Amygdala (tissue), 56 donors: ENCODE data around the gene CCZ1B.
"Not testable (repeated sequence)": the region's sequence is repeated elsewhere in the genome, so short reads cannot be mapped to it uniquely, and the experiment has no call there.

Experiments used
- DNase-seq, 56 donors: peaks; one replicate each; lab custom pipeline; 2025; lab: John Stamatoyannopoulos, UW

The CCZ1B gene

DNA sequence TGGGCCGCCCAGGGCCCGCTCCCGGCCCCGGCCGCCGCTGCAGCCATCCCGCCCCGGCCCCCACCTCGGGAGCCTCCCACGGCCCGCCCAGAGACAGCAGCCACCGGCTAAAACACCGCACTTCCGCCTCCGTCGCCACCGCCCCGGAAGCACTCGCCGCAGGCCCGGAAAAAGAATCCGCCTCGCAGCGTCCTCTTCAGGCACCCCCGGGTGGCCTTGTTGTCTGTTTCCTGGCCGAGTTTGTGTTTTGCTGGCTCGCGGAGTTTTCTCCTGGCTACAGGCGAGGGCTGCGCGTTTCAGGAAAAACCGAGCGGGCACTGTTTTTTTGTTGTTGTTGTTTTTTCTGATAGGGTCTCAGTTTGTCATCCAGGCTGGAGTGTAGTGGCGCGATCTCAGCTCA is at the start of gene CCZ1B:
Gene CCZ1B, minus strand, starts transcription at position 125 of the 400 bp plus-strand sequence. Its CDS starts 78 bp downstream, at position 47.
- peak; percentile 7 to 94 (median 66) for DNase-seq

DNA sequence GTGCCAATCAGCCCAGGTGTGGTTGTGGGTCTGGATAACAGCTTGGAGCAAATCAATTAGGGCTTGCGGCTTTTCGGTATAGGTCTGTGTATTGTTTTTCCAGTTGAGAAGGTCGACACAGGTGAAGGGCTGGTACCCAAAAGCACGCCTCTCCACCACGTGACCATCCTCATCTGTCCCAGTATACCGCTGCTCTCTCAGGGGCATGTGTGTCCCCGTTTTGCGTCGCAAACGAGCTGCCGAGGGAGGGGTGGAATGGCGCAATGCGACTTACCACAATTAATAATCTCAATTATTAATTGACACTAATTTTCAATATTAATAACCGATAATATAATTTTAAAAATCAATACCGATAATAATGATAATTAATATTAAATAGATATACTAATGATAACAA is 48.9 kb upstream of the CCZ1B start:
- DNase-seq, result not testable (repeated sequence)

DNA sequence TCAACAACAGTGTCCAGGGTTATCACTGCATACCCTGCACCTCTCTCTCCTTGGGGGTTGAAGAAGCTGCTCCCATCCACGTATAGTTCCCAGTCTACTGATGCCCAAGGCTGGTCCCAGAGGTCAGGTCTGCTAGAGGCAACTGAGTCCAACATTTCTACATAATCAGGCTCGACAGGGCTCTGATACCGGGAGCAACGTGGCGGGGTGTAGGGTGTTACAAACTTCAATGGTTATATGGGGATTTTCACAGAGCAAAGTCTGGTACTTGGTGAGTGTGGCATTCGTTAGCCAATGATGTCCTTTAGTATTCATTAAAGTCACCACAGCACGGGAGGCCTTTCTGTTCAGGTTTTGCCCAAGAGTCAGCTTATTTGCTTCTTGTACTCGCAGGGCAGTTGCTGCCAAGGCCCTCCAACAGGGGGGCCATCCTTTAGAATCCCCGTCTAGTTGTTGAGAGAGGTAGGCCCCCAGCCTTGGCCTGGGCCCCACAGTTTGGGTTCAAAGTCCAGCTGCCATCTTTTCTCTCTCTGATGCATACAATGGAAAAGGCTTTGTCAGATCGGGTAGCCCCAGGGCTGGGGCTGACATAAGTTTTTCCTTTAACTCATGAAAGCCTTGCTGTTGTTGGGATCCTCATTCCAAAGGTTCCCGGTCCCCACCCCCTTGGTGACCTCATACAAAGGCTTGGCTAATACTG is 46.3 kb upstream of the CCZ1B start:
- DNase-seq, result not testable (repeated sequence)

DNA sequence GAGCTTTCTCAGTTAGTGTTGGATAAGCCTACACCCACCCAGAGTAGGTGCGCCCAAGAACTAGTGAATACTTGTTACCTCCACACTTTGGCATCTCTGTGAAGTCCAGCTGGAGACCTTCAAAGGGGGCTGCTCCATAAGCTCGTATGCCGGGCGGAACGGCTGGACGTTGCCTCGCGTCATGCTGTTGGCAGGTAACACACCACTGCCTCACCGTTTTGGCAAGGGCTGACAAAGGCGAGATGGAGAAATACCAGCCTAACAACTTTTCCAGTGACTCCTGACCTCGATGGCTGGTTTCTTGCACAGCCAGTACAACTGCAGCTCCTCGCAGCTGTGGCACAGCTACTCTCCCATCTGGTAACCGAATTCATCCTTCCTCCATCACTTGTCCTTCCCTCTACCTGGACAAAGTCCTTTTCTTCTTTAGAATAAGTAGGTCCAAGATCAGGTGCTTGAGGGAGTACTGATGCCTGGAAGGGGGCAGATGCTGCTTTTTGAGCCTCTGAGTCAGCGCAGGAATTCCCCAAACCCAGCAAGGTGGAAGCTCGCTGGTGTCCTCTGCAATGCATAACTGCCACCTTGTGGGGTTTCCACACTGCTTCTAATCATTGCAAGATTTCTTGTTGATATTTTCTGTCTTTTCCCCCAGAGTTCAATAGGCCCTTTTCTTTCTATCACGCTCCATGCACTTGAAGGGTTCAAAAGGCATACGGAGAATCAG is 45.5 kb upstream of the CCZ1B start:
- not testable (repeated sequence) for DNase-seq

DNA sequence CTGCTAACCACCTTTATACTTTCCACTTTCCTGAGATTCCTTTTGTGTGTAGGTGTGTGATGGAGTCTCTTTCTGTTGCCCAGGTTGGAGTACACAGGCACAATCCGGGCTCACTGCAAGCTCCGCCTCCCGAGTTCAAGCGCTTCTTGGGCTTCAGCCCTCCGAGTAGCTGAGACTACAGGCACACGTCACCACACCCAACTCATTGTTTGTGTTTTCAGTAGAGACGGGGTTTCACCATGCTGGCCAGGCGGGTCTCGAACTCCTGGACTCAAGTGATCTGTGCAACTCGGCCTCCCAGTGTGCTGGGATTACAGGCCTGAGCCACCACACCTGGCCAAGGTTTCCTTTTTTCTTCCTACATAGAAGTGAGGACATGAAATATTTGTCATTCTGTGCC is 38.7 kb upstream of the CCZ1B start:
- DNase-seq, result not testable (repeated sequence)

DNA sequence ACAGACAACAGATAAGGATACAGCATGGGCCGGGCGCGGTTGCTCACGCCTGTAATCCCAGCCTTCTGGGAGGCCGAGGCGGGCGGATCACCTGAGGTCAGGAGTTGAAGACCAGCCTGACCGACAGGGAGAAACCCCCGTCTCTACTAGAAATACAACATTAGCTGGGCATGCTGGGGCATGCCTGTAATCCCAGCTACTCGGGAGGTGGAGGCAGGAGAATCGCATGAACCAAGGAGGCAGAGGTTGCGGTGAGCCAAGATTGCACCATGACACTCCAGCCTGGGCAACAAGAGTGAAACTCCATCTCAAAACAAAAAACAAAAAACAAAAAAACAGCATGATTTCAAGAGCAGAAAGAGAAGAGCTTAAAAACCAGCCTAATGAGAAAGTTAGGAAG is 38.1 kb upstream of the CCZ1B start:
- DNase-seq, result not testable (repeated sequence)

DNA sequence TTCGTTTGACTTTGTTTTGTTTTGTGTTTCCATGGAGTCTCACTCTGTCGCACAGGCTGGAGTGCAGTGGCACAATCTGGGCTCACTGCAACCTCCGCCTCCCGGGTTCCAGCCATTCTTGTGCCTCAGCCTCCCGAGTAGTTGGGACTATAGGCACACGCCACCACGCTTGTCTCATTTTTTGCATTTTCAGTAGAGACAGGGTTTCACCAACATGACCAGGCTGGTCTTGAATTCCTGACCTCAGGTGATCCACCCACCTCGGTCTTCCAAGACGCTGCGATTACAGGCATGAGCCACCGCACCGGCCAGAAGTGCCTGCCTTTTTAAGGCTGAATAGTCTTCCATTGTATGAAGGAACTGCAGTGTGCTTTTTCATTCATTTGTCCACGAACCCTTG is 36.8 kb upstream of the CCZ1B start:
- DNase-seq, result not testable (repeated sequence)

DNA sequence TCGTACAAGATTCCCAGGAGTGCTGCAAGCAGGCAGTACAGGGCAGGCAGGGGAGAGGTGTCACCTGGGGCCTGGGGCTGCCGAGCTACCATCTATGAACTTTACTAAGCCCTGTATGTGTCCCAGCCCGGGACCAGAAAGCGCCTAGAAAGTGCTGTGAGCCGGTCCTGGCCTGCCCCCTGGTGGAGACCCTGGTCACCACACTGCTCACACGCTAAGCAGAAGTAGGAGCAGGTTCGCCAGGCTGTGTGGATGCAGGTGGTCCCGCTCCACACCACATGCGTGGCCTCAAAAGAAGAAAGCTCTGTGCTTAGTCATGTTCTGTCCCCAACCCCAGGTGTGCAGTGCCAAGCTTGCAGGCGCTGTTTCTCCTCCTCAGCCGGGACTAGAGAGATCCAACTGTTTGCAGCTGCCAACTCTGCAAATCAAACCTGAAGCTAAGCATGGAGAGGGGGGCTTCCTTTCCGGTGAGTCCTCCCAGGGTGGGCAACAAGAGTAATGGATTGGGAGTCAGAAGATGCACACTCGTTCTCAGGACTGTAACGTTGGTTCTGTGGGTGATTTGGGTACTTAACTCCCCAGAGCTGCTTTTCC is 31.7 kb upstream of the CCZ1B start:
- DNase-seq, result peak in 42 of 56 donors; percentile 2 to 79 (median 24)

DNA sequence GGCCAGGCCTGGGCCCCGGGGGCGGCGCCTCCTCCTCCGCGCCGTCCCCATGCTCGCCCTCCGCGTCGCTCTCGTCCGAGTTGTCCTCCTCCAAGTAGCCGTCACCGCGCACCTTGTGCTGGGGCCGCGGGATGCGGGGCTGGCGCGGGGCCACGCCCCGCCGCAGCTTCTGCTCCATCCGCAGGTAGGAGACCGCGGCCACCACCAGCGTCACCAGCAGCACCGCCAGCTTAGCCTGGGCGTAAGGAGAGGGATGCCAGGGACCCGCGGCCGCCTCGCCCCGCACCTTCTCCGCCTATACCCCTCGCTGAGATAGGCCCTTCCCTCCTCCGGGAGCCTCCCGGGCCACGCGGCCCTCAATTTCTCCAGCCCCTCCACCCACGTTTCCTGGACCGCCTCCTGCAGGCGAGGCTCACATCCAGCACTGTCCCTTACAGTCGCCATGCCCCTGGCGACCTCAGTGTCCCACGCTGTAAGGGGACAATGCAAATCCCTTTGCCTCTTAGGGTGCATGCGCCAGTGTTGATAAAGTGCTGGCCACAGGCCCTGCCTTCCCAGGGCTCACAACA is 29.6 kb upstream of the CCZ1B start:
- DNase-seq, result not testable (repeated sequence)

DNA sequence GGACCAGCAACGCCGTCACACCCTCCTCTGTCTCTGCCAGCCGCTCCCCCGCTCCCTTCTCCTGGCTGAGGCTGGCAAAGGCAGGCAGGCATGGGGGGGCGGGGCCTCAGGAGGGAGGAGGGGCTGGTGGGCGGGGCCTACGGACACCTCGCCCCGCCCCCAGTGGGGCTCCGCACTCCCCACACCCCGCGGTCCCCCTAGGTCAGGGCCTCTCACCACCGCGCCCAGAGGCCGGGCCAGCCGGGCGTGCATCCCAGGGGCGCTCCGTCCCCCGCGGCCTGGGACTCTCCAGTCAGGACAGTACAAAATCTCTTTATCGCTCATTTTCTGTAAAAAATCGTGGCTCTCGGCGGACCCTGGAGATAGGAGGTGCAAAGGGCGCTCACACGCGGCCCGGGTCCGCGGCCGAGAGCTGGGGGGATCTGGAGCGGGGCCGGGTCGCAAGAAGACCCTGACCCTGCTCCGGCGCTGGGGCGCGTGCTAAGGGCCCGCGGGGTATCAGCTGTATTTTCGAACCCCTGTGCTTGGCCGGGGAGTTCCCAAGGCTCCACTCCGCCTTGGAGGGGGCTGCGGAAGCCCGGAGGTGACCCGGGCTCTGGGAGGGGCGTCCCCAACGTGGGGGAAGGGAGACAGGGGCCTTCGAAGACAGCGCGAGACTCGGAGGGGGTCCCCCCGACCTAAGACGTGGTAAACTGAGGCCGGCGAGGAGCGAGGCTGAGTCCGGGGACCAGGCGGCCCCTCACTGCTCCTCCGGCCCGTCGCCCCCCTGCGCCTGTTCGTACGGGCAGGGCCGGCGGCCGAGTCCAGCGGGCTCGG is 28.9 kb upstream of the CCZ1B start:
- DNase-seq, result peak in 1 of 56 donors; percentile 6

DNA sequence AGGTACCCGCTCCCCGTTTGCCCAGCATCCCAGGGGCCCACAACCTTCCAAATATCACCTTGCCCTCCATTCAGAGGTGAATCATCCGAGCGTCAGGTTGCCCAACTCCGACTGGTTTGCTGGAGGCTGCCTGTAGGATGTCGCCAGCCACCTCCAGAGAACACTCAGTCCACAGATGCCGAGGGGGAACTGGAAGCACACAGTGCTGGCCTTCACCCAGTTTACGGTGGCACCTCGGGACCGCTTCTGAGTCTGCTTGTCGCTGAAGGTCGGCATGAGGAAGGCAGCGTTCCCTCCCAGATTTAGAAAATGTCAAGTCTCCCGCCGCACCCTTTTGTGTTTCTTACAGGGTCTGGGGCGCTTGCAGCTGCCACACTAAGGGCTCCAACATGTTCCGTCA is 27.6 kb upstream of the CCZ1B start:
- not testable (repeated sequence) for DNase-seq

DNA sequence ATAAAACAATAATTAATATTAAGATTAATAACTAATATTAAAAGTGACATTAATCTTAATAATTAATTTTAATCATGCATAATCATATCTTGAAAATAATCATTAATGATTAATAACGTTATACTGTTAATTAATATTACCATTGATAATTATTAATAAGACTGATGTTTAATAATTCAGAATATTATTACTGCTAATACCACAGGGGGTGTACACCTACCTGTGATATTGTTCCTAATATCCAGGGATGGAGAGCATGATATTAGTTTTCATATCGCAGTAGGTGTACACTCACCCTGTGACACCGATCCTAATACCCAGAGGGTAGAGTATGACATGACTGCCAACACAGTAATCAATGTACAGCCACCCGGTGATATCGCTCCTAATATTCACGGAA is 23.1 kb upstream of the CCZ1B start:
- not testable (repeated sequence) for DNase-seq

DNA sequence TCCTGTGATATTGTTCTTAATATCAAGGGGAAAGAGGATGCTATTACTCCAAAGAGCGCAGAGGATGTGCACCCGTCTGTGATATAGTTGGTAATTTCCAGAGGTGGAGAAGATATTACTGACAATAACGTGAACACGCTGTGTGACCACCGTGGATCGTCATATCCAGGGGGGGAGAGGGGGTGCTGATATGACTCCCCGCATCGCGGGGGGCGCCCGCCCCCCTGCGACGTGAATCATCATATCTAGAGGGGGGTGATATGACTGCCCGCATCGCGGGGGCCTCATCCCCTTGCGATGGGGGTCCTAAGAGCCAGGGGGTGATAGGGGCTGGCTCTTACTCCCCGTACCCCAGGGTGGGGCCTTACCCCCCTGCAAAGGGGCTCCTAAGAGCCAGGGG is 21.7 kb upstream of the CCZ1B start:
- not testable (repeated sequence) for DNase-seq

DNA sequence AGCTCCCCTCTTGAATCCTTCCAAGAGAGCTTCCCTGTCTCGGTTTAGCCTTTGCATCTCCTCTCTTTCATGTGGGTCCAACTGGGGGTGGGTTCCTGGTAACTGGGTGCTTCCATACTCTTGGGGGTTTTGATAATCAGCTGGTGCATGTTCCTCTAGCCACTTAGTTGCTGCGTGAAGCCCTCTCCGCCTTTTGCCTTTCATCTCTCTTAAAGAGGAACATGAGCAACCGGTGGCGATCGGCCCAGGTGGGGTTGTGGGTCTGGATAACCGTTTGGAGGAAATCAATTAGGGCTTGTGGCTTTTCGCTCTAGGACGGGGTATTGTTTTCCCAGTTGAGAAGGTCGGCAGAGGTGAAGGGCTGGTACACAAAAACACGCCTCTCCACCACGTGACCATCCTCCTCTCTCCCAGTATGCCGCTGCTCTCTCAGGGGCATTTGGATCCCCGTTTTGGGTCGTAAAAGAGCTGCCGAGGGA is 19.9 kb upstream of the CCZ1B start:
- not testable (repeated sequence) for DNase-seq

DNA sequence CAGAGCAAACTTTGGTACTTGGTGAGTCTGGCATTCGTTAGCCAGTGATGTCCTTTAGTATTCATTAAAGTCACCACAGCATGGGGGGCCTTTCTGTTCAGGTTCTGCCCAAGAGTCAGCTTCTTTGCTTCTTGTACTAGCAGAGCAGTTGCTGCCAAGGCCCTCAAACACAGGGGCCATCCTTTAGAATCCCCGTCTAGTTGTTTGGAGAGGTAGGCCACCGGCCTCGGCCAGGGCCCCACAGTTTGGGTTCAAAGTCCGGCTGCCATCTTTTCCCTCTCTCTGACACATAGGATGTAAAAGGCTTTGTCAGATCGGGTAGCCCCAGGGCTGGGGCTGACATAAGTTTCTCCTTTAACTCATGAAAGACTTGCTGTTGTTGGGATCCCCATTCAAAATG is 17.6 kb upstream of the CCZ1B start:
- DNase-seq, result not testable (repeated sequence)

DNA sequence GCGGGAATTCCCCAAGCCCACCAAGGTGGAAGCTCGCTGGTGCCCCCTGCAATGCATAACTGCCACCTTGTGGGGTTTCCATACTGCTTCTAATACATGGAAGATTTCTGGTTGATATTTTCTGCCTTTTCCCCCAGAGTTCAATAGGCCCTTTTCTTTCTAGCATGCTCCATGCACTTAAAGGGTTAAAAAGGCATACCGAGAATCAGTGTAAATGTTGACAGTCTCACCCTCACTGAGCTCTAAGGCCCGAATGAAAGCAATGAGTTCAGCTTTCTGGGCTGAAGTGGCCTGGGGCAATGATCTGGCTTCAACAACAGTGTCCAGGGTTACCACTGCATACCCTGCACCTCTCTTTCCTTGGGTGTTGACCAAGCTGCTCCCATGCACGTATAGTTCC is 17.0 kb upstream of the CCZ1B start:
- DNase-seq, result not testable (repeated sequence)

DNA sequence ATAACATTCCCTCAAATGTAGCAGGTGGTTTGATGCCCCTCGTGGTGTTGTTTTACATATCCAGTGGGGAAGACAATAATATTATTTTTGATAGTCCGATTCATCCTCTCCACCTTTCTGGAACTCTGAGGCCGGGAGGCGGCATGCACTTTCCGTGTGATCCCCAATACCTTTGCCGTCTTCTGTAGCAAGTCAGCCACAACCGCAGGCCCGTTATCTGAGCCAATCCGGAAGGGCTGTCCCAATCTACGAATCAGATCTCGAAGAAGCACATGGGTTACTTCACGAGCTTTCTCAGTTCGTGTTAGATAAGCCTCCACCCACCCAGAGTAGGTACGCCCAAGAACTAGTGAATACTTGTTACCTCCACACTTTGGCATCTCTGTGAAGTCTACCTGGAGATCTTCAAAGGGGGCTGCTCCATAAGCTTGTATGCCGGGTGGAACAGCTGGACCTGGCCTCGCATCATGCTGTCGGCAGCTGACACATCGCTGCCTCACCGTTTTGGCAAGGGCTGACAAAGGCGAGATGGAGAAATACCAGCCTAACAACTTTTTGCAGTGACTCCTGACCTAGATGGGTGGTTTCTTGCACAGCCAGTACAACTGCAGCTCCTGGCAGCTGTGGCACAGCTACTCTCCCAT is 16.3 kb upstream of the CCZ1B start:
- not testable (repeated sequence) for DNase-seq

DNA sequence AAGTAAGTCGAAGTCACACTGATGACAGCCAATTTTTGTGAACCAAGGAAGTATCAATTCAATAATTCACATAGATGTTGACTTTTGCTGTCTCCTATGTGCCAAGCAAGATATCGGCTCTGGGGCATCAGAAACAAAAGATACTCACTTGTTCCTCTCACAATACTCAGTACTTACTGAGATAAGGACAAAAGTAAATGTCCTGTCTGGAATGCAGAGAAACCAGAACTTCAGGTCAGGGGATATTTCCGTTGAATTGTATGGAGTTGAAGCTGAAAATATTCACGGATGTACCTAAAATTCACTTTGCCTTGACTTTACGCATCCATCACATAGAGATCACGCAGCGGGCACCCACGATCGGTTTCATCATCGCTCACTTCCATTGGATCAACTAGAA is 11.0 kb upstream of the CCZ1B start:
- not testable (repeated sequence) for DNase-seq

DNA sequence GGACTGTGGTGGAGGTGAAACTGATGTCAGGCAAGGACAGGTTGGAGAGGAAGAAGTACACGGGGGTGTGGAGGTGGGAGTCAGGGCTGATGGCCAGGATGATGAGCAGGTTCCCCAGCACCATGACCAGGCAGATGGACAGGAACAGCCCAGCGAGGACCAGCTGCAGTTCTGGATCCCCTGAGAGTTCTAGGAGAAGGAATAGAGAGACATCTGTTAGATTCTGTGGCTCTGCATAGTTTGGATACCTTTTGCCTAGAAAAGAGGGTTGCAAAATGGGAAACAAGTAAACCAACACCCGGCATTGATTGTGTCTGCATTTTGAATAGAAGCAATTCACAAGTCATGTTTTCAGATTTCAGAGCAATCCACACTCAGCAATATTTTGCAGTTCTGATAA is 9.4 kb upstream of the CCZ1B start:
- not testable (repeated sequence) for DNase-seq

DNA sequence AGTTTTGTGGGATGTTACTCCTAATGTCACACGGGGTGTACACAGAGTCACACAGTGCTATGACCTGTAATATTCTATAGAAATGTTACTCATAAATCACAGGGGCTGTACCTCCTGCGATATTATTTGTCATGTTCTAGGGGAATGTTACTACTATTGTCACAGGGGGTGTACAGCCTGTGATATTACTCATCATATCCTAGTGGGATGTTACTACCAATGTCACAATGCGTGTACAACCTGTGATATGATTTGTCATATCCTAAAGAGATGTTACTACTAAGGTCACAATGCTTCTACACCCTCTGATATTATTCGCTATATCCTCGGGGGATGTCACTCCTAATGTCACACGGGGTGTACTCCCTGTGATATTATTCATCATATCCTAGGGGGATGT is 7.6 kb upstream of the CCZ1B start:
- DNase-seq, result no peak
